Endothelial cell of umbilical vein (primary cell): Measurements from ENCODE around the gene UBE3B. TPM values are rescaled to one million over a fixed set of nuclear protein-coding genes. Genes with fewer than 3 reads are reported as not detected.

ENCODE experiments used
- BruUV-seq: library from RNA; stranded (reverse); fragments of 400-500 nt; replicated peaks from 2 replicates; lab custom pipeline; 2021; lab: Mats Ljungman, UMichigan
- CTCF ChIA-PET: fragments of 300-600, 350-600 bp; sonication (Branson Sonifier 250); formaldehyde crosslinking; loops from one replicate; lab custom pipeline; 2021; ENCODE audit warnings: antibody characterized with exemption, inconsistent platforms; lab: Charles Lee
- POLR2A ChIA-PET: fragments of 300-600, 350-600 bp; sonication (Branson Sonifier 250); formaldehyde crosslinking; loops from one replicate; lab custom pipeline; 2021; ENCODE audit warnings: antibody characterized with exemption, inconsistent platforms; lab: Charles Lee
- DNase-seq: peaks from one replicate; pipeline ENCODE4 v3.0.0-alpha.2; 2011; ENCODE audit warnings: low read depth, low spot score
- FAIRE-seq: peaks from 2 replicates; lab custom pipeline; 2011; peaks lifted over from hg19 to GRCh38; lab: Jason Lieb, UNC
- H2AFZ ChIP-seq: 2 replicates; pipeline ENCODE4 v1.6.0; 2012; ENCODE audit warnings: low read depth, low read length, control low read depth, inconsistent platforms
- H3K27ac ChIP-seq: 2 replicates; pipeline ENCODE4 v1.5.1; 2011; ENCODE audit warnings: low read depth, mild to moderate bottlenecking, control low read depth, low read length, moderate library complexity; ENCODE audit not compliant: insufficient read depth
- H3K27me3 ChIP-seq, 2 experiments: 2 replicates each; pipeline versions ENCODE4 v1.6.0 to v1.6.1; 2011; ENCODE audit warnings: low read length in 2 of 2, mixed read lengths in 1 of 2; ENCODE audit not compliant: control insufficient read depth in 2 of 2, insufficient read depth in 2 of 2
- H3K36me3 ChIP-seq, 2 experiments: 2 replicates in 1 of 2; 3 replicates in 1 of 2; pipeline ENCODE4 v1.5.1; 2011; ENCODE audit warnings: low read length in 2 of 2, mild to moderate bottlenecking in 1 of 2, moderate library complexity in 1 of 2; ENCODE audit not compliant: control insufficient read depth in 2 of 2, insufficient read depth in 2 of 2; ENCODE audit errors: extremely low read depth in 1 of 2
- H3K4me1 ChIP-seq: 3 replicates; pipeline ENCODE4 v1.5.1; 2011; ENCODE audit warnings: mild to moderate bottlenecking, low read length; ENCODE audit not compliant: control insufficient read depth, insufficient read depth; ENCODE audit errors: extremely low read depth
- H3K4me2 ChIP-seq: 2 replicates; pipeline ENCODE4 v1.6.1; 2011; ENCODE audit warnings: low read length, control low read depth, mixed read lengths; ENCODE audit not compliant: insufficient read depth
- H3K4me3 ChIP-seq, 3 experiments: fragments of 200-600 bp in 1 of 3; sonication (generic), shearing (Covaris generic) in 1 of 3; replicated peaks in 1 of 3; 2 replicates each; pipeline ENCODE4 v1.5.1; 2011 to 2016; ENCODE audit warnings: control low read depth in 3 of 3, low read length in 3 of 3, mild to moderate bottlenecking in 2 of 3, inconsistent platforms in 1 of 3, low read depth in 1 of 3, moderate library complexity in 1 of 3; ENCODE audit not compliant: insufficient read depth in 1 of 3
- H3K79me2 ChIP-seq: 2 replicates; pipeline ENCODE4 v1.6.0; 2012; ENCODE audit warnings: low read length, inconsistent platforms; ENCODE audit not compliant: control insufficient read depth, insufficient read depth
- H3K9ac ChIP-seq: replicated peaks from 2 replicates; pipeline ENCODE3; 2011; ENCODE audit warnings: low read length, control low read depth; ENCODE audit not compliant: insufficient read depth; ENCODE audit errors: extremely low read depth
- H3K9me1 ChIP-seq: replicated peaks from 3 replicates; pipeline ENCODE4 v1.6.0; 2011; ENCODE audit warnings: mild to moderate bottlenecking, low read length; ENCODE audit not compliant: control insufficient read depth, insufficient read depth; ENCODE audit errors: extremely low read depth
- H3K9me3 ChIP-seq: replicated peaks from 2 replicates; pipeline ENCODE4 v1.5.1; 2012; ENCODE audit warnings: low read length, inconsistent platforms; ENCODE audit not compliant: control insufficient read depth, insufficient read depth
- H4K20me1 ChIP-seq: replicated peaks from 2 replicates; pipeline ENCODE3; 2011; ENCODE audit warnings: mild to moderate bottlenecking, low read length; ENCODE audit not compliant: control insufficient read depth, insufficient read depth; ENCODE audit errors: extremely low read depth
- CTCF ChIP-seq, 2 donors: IDR thresholded peaks; 1 replicate in 1 of 2; 2 replicates in 1 of 2; pipeline ENCODE4 v1.5.1; 2011; ENCODE audit warnings: low read length in 2 of 2, mild to moderate bottlenecking in 2 of 2, moderate library complexity in 2 of 2, control low read depth in 1 of 2, inconsistent platforms in 1 of 2, low read depth in 1 of 2; ENCODE audit not compliant: insufficient read depth in 1 of 2; ENCODE audit errors: extremely low read depth in 1 of 2
- FOS ChIP-seq: IDR thresholded peaks from 2 replicates; pipeline ENCODE4 v1.6.1; 2011; ENCODE audit warnings: mild to moderate bottlenecking, low read length, moderate library complexity, borderline replicate concordance; ENCODE audit not compliant: insufficient read depth
- GATA2 ChIP-seq: IDR thresholded peaks from 2 replicates; pipeline ENCODE4 v1.7.0; 2011; ENCODE audit warnings: low read depth, mild to moderate bottlenecking, moderate library complexity, mixed read lengths, low read length; ENCODE audit not compliant: insufficient read length, insufficient read depth
- JUN ChIP-seq: IDR thresholded peaks from 2 replicates; pipeline ENCODE4 v1.6.1; 2011; ENCODE audit warnings: borderline replicate concordance, low read depth; ENCODE audit not compliant: insufficient read length, insufficient read depth
- MAX ChIP-seq: IDR thresholded peaks from 2 replicates; pipeline ENCODE4 v1.6.1; 2011; ENCODE audit not compliant: insufficient read depth, insufficient read length
- MYC ChIP-seq: IDR thresholded peaks from one replicate; pipeline ENCODE4 v1.6.1; 2011; ENCODE audit warnings: mild to moderate bottlenecking, low read depth, low read length
- POLR2AphosphoS5 ChIP-seq: IDR thresholded peaks from 2 replicates; pipeline ENCODE4 v1.6.1; 2012; ENCODE audit warnings: low read depth, mild to moderate bottlenecking, control low read depth, low read length, moderate library complexity; ENCODE audit not compliant: insufficient read depth
- dilution Hi-C: fragments of 300-500 bp; cut with MboI; formaldehyde crosslinking; loops from one replicate; pipeline ENCODE4 v1.15.0; 2019; ENCODE audit warnings: low sequenced_read_pairs; ENCODE audit not compliant: extremely low pct_ligation_motif_present
- intact Hi-C: fragments of 100-400 bp; cut with micrococcal nuclease; formaldehyde crosslinking; loops from one replicate; pipeline ENCODE4 v1.10.0; 2022
- polyA plus RNA-seq, 4 experiments: library from polyadenylated mRNA; depleted of rRNA in 3 of 4; stranded (reverse) in 3 of 4; unstranded in 1 of 4; fragments of >200 nt; gene quantifications; 2 replicates each; pipeline versions ENCODE4 v1.2.1 to v1.2.3, GENCODE V29; 2011 to 2012; ENCODE audit warnings: missing spikeins in 1 of 4
- total RNA-seq: library from RNA; stranded (reverse); gene quantifications from 2 replicates; pipeline ENCODE4 v1.2.3, GENCODE V29; 2021

The UBE3B gene
- total and polyA plus RNA-seq, 2 donors (not counting 3 experiments of a cell fraction or from before 2014, with no cell fraction given) = 24.9 to 40.8 TPM

- H3K9me1 ChIP-seq = no peaks in the 10 kb centered on the region
- no peaks in the 10 kb centered on the region for H3K27me3 ChIP-seq
- CTCF ChIA-PET = interaction anchor here (0.9 to 1.9 kb wide), 4 partner anchors 15 to 192 kb away, joined by 3 to 7 read pairs (median 5); no protein-coding TSS in a partner anchor
- dilution Hi-C loops = no loop called here
- no peak overlapping the region for H3K4me2 ChIP-seq
- no peak overlapping the region for H3K4me3 ChIP-seq
- no peak overlapping the region for H2AFZ ChIP-seq
- no peaks in the 10 kb centered on the region for H3K79me2 ChIP-seq
- H4K20me1 ChIP-seq = no peaks in the 10 kb centered on the region
- DNase-seq (no peak), FAIRE-seq (no peak)
- H3K9ac ChIP-seq = no peak overlapping the region
- POLR2A ChIA-PET = no interaction called here
- BruUV-seq = no TSS peak
- H3K9me3 ChIP-seq = no peaks in the 10 kb centered on the region
- intact Hi-C loops = no loop called here
- H3K36me3 ChIP-seq = peaks cover 6 to 37% of the 10 kb centered on the region in 2 experiments
- no peaks in the 10 kb centered on the region for H3K4me1 ChIP-seq
- H3K27ac ChIP-seq = no peak overlapping the region
- TF ChIP-seq MAX (no peak), JUN (no peak), CTCF (IDR thresholded peaks at IDR 0.05; ENCODE audit: extremely low read depth in 1 of 2, insufficient read depth in 1 of 2, low read depth in 1 of 2, low read length in 2 of 2) (no peak), POLR2AphosphoS5 (no peak), GATA2 (no peak), FOS (no peak), MYC (no peak)
Observed at GRCh38 chr12:109582636-109583035, 105.2 kb downstream of the UBE3B start.
